ENCODE measurements around the gene TRAPPC3. TPM values are rescaled to one million over a fixed set of nuclear protein-coding genes. Genes with fewer than 3 reads are reported as not detected.

Gene TRAPPC3
- total RNA-seq, 1 donor from 2014 or later: 69.7 TPM

DNA sequence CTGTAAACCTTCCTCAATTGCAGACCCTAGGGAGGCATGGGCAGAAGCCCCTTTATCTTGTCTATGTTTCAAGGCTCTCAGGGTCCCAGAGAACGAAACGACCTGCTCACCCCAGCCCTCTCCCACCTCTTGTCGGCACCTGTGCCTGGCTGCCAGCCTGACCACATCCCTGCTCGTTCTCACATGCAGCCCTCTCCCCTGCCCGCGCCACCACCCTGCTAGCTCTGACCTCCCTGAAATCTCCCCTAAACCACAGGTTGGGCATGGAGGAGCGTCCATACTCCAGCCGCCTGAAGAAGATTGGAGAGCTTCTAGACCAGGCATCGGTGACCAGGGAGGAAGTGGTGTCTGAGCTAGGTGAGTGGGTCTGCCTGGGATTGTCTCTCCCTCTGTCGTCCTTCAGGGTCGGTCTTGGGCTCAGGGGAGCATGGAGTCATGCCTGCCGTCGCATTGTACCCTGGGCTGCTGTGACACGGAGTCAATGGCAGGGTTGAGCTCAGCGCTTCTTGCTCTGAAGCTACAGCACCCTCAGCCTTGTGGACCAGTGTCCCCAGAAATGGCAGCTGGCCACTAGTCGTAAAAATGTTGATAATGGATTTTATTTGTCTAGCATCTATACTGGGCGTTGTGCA, 57.0 kb downstream of the TRAPPC3 start:
- H3K36me3 Mint-ChIP-seq (ENCODE audit: low read depth): peaks cover 11% of the 10 kb centered on the region
- peaks cover 17% of the 10 kb centered on the region for H3K4me1 Mint-ChIP-seq (ENCODE audit: low read depth)
- no peaks in the 10 kb centered on the region for H3K9me3 Mint-ChIP-seq (ENCODE audit: low read depth)
- H3K4me3 Mint-ChIP-seq (ENCODE audit: unreplicated experiment): no peak overlapping the region
- no peak overlapping the region for H3K27ac Mint-ChIP-seq (ENCODE audit: unreplicated experiment)
- peak; percentile 41 for DNase-seq (ENCODE audit: low spot score)
- TF ChIP-seq, protein P1, sequence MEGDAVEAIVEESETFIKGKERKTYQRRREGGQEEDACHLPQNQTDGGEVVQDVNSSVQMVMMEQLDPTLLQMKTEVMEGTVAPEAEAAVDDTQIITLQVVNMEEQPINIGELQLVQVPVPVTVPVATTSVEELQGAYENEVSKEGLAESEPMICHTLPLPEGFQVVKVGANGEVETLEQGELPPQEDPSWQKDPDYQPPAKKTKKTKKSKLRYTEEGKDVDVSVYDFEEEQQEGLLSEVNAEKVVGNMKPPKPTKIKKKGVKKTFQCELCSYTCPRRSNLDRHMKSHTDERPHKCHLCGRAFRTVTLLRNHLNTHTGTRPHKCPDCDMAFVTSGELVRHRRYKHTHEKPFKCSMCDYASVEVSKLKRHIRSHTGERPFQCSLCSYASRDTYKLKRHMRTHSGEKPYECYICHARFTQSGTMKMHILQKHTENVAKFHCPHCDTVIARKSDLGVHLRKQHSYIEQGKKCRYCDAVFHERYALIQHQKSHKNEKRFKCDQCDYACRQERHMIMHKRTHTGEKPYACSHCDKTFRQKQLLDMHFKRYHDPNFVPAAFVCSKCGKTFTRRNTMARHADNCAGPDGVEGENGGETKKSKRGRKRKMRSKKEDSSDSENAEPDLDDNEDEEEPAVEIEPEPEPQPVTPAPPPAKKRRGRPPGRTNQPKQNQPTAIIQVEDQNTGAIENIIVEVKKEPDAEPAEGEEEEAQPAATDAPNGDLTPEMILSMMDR (IDR thresholded peaks at IDR 0.05): no peak
- no peaks in the 10 kb centered on the region for H3K27me3 Mint-ChIP-seq (ENCODE audit: low read depth)

DNA sequence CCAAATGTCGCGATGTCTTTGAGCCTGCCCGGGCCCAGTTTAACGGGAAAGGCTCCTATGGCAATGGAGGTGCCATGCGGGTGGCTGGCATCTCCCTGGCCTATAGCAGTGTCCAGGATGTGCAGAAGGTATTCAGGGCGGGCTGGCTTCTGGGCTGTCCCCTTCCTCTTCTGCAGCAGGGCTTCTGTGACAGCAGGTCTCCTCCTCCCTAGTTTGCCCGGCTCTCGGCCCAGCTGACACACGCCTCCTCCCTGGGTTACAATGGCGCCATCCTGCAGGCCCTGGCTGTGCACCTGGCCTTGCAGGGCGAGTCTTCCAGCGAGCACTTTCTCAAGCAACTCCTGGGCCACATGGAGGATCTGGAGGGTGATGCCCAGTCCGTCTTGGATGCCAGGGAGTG, 57.6 kb downstream of the TRAPPC3 start:
- DNase-seq (ENCODE audit: low spot score): peak; percentile 76
- Mint-ChIP-seq H3K4me1 (ENCODE audit: low read depth) (peaks cover 17% of the 10 kb centered on the region), H3K36me3 (ENCODE audit: low read depth) (peaks cover 11% of the 10 kb centered on the region), H3K27me3 (ENCODE audit: low read depth) (no peaks in the 10 kb centered on the region), H3K9me3 (ENCODE audit: low read depth) (no peaks in the 10 kb centered on the region), H3K27ac (ENCODE audit: unreplicated experiment) (no peak overlapping the region), H3K4me3 (ENCODE audit: unreplicated experiment) (no peak overlapping the region)
- TF ChIP-seq, protein P1 (IDR thresholded peaks at IDR 0.05): no peak

DNA sequence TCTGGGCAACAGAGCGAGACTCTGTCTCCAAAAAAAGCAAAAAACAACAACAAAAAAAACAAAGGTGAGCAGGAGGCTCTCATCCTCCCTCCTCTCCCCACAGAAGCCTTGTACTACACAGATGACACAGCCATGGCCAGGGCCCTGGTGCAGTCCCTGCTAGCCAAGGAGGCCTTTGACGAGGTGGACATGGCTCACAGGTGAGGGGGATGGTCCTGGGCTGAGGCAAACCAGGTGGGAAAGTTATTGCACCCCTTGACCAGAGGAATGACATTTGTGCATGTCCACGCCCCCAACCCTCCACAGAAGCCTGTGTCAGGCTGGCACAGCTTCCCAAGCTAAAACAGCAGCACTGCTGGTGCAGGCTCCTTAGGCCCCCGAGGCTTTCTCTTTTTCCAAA, 58.1 kb downstream of the TRAPPC3 start:
- no peak overlapping the region for H3K27ac Mint-ChIP-seq (ENCODE audit: unreplicated experiment)
- no peak overlapping the region for H3K4me3 Mint-ChIP-seq (ENCODE audit: unreplicated experiment)
- H3K4me1 Mint-ChIP-seq (ENCODE audit: low read depth): peaks cover 14% of the 10 kb centered on the region
- H3K36me3 Mint-ChIP-seq (ENCODE audit: low read depth): peaks cover 11% of the 10 kb centered on the region
- DNase-seq (ENCODE audit: low spot score): peak; percentile 59
- H3K9me3 Mint-ChIP-seq (ENCODE audit: low read depth): no peaks in the 10 kb centered on the region
- H3K27me3 Mint-ChIP-seq (ENCODE audit: low read depth): no peaks in the 10 kb centered on the region
- TF ChIP-seq, protein P1 (IDR thresholded peaks at IDR 0.05): no peak

DNA sequence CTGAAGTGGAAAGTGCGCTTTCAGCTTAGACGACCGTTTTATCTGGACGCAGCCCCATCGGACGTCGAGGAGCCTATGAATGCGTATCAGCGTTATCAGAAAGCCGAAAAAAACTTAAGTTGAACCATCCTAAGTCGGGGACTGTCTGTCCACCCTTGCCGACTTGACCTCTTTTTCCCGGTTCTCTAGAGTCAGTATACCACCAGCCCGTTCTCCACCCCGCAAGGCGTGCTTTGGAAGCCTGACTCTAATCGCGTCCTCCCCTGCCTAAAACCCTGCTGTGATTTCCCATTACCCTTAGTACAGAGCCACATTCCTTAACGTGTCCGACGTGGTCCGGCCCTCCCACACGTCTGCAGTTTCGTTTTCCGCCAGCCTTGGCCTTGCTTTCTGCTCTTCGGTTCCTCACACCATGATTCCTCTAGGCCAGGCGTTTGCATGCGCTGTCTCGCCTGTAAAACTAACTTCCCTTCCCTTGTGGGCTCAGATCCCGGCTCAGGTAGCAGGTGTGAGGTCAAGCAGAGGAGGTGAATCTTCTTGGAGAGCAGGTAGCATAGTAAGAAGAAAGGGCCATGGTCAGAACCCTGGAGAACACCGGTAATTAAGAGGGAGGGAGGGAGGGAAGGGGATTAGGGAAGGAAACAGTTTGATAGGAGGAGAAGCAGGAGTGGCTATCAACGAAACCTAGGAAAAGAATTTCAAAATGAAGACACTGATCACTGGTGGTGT, 59.7 kb downstream of the TRAPPC3 start:
- peak overlapping the region; percentile 87 for H3K27ac Mint-ChIP-seq (ENCODE audit: unreplicated experiment)
- H3K4me1 Mint-ChIP-seq (ENCODE audit: low read depth): peaks cover 14% of the 10 kb centered on the region
- TF ChIP-seq, protein P1 (IDR thresholded peaks at IDR 0.05): no peak
- no peaks in the 10 kb centered on the region for H3K27me3 Mint-ChIP-seq (ENCODE audit: low read depth)
- peak; percentile 73 for DNase-seq (ENCODE audit: low spot score)
- H3K4me3 Mint-ChIP-seq (ENCODE audit: unreplicated experiment): peak overlapping the region; percentile 83
- no peaks in the 10 kb centered on the region for H3K9me3 Mint-ChIP-seq (ENCODE audit: low read depth)
- H3K36me3 Mint-ChIP-seq (ENCODE audit: low read depth): peaks cover 11% of the 10 kb centered on the region

GRCh38 chr1:36088577-36089392, 60.5 kb downstream of the TRAPPC3 start, which contains the start of gene ADPRS:
TSS of gene ADPRS (plus strand) at chr1:36088892. CDS start at chr1:36088905, 13 bp downstream.
- Mint-ChIP-seq H3K4me3 (ENCODE audit: unreplicated experiment) (peak within 1 kb of the TSS; percentile 83), H3K27ac (ENCODE audit: unreplicated experiment) (peak within 1 kb of the TSS; percentile 87), H3K9me3 (ENCODE audit: low read depth) (no peaks in the 10 kb centered on the region), H3K36me3 (ENCODE audit: low read depth) (peaks cover 11% of the 10 kb centered on the region), H3K4me1 (ENCODE audit: low read depth) (peaks cover 17% of the 10 kb centered on the region), H3K27me3 (ENCODE audit: low read depth) (no peaks in the 10 kb centered on the region)
- TF ChIP-seq, protein P1 (IDR thresholded peaks at IDR 0.05): peak; percentile 98
- peak; percentile 97 for DNase-seq (ENCODE audit: low spot score)

Data from chondrocyte (in vitro differentiated cells).